ENCODE data around the gene AURKAIP1. TPM values are rescaled to one million over a fixed set of nuclear protein-coding genes. Genes with fewer than 3 reads are reported as not detected.

The AURKAIP1 gene
- total and polyA plus RNA-seq, 2 of the 4 experiments (the other 2 are of a cell fraction): 45.7 to 107 TPM

GRCh38 chr1:1334835-1335234, 40.2 kb downstream of the AURKAIP1 start:
- dilution Hi-C loops (cut with HindIII; ENCODE audit: low sequenced_read_pairs, unreplicated experiment): no loop called here
- peaks cover 2 to 5% of the 10 kb centered on the region in 2 experiments; a peak in 2 of 4 replicates for H3K79me1 ChIP-seq (ENCODE audit: low read depth in 1 of 2, low read length in 2 of 2)
- ChIA-PET CTCF (no interaction called here), POLR2A (ENCODE audit: unreplicated experiment) (no interaction called here)
- no peak overlapping the region for H3K9ac ChIP-seq (ENCODE audit: low read depth, low read length)
- no peak overlapping the region for H2AK9ac ChIP-seq (replicated peaks; ENCODE audit: low read depth, low read length, poor library complexity)
- no peak overlapping the region for H2BK5ac ChIP-seq (ENCODE audit: low read depth, low read length, poor library complexity, severe bottlenecking)
- no peak overlapping the region for H3K4me3 ChIP-seq (ENCODE audit: insufficient read depth, low read depth, low read length)
- no peak overlapping the region for H3K56ac ChIP-seq (ENCODE audit: extremely low read depth, insufficient read depth, low read length)
- peaks cover 30% of the 10 kb centered on the region for H3K36me3 ChIP-seq (ENCODE audit: control insufficient read depth, insufficient read depth, low read length)
- WGBS, 2 experiments (ENCODE audit: extremely low coverage in 2 of 2, insufficient read length in 1 of 2): 49% methylated on average over 8 of the region's 11 CpGs; no CpG with 5 or more reads in 1 of the 2 experiments
- H3K27me3 ChIP-seq (ENCODE audit: control insufficient read depth, insufficient read depth, low read length): no peaks in the 10 kb centered on the region
- H3K14ac ChIP-seq (replicated peaks; ENCODE audit: low read depth, low read length): no peak overlapping the region
- no peaks in the 10 kb centered on the region for H3K9me3 ChIP-seq (ENCODE audit: control insufficient read depth, insufficient read depth, low read length)
- no peaks in the 10 kb centered on the region for H3K4me1 ChIP-seq (ENCODE audit: control insufficient read depth, insufficient read depth, low read length)
- intact Hi-C loops (cut with micrococcal nuclease): no loop called here
- H3K27ac ChIP-seq (ENCODE audit: insufficient read depth, low read length): no peak overlapping the region
- no peak overlapping the region for H4K91ac ChIP-seq (ENCODE audit: insufficient read depth, low read depth, low read length)
- in situ Hi-C loops (cut with MboI; ENCODE audit: low sequenced_read_pairs): no loop called here
- BruUV-seq (replicated peaks): no TSS peak
- no peak for TF ChIP-seq MAFK (IDR thresholded peaks at IDR 0.05; ENCODE audit: low read depth, low read length)
- H4K8ac ChIP-seq (ENCODE audit: low read depth in 2 of 2, low read length in 2 of 2): no peak overlapping the region
- H3K4ac ChIP-seq (ENCODE audit: low read depth, low read length): no peak overlapping the region
- DNase-seq: no peak
- no peak overlapping the region for H2BK120ac ChIP-seq (ENCODE audit: low read depth, low read length)
- H4K5ac ChIP-seq (ENCODE audit: low read depth, low read length): no peak overlapping the region
- no peak overlapping the region for H2BK20ac ChIP-seq (ENCODE audit: low read depth, low read length)
- no peak overlapping the region for H3K4me2 ChIP-seq (ENCODE audit: low read depth, low read length)
- no peak for ATAC-seq (ENCODE audit: low read depth)
- peaks cover 3% of the 10 kb centered on the region for H3K9me1 ChIP-seq (ENCODE audit: insufficient read depth, low read length)
- no peak overlapping the region for H2AK5ac ChIP-seq (ENCODE audit: low read depth, low read length)
- H4K20me1 ChIP-seq (ENCODE audit: insufficient read depth, low read length): peaks cover 12% of the 10 kb centered on the region
- no peak overlapping the region for H2AFZ ChIP-seq (replicated peaks; ENCODE audit: low read length, poor library complexity)
- H3K23ac ChIP-seq (ENCODE audit: low read depth, low read length): no peak overlapping the region
- no peak overlapping the region for H2BK15ac ChIP-seq (ENCODE audit: low read depth, low read length)
- no peak overlapping the region for H3K18ac ChIP-seq (ENCODE audit: low read depth, low read length)
